NB4 (cell line): ENCODE data around the gene IQGAP2.

Source experiments
- MYC ChIP-seq: IDR thresholded peaks from 2 replicates; pipeline ENCODE4 v1.6.1; 2011; ENCODE audit warnings: low read depth, low read length
- TF ChIP-seq, protein P1 (sequence below): IDR thresholded peaks from one replicate; pipeline ENCODE4 v1.5.1; 2012; ENCODE audit warnings: low read depth, low read length
- TF ChIP-seq, protein P2 (sequence below): IDR thresholded peaks from 2 replicates; pipeline ENCODE4 v1.6.1; 2011; ENCODE audit warnings: low read depth, low read length

DNA sequence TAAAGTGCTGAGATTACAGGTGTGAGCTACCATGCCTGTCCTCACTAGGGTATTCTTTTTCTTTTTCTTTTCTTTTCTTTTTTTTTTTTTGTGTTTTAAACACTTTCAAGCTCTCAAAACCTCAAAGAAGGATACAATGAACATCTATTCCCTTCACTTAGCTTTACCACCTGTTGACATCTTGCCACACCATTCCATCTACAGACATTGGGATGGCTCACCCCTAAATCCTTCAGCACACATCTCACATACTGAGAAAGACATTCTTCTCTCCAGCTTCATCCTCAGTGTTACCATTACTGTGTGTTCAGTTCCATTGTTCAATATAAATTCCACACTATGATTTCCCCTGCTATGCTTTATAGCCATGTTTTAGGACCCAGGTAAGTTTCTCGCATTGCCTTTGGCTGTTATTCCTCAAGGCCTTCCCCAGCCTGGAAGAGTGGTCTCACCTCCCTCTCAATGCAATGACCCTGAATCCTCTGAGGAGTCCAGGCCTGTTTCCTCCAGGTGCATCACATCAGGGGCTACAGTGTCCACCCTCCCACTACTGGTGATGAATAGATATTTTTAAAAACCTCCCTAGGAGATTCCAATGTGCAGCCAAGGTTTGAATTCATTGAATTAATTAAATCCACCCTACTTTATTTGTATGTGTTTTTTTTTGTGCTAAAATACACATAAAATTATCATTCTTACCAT, 16.7 kb downstream of the IQGAP2 start:
- TF ChIP-seq, protein P1, sequence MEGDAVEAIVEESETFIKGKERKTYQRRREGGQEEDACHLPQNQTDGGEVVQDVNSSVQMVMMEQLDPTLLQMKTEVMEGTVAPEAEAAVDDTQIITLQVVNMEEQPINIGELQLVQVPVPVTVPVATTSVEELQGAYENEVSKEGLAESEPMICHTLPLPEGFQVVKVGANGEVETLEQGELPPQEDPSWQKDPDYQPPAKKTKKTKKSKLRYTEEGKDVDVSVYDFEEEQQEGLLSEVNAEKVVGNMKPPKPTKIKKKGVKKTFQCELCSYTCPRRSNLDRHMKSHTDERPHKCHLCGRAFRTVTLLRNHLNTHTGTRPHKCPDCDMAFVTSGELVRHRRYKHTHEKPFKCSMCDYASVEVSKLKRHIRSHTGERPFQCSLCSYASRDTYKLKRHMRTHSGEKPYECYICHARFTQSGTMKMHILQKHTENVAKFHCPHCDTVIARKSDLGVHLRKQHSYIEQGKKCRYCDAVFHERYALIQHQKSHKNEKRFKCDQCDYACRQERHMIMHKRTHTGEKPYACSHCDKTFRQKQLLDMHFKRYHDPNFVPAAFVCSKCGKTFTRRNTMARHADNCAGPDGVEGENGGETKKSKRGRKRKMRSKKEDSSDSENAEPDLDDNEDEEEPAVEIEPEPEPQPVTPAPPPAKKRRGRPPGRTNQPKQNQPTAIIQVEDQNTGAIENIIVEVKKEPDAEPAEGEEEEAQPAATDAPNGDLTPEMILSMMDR, result no peak
- TF ChIP-seq MYC, result no peak
- TF ChIP-seq, protein P2, sequence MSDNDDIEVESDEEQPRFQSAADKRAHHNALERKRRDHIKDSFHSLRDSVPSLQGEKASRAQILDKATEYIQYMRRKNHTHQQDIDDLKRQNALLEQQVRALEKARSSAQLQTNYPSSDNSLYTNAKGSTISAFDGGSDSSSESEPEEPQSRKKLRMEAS, result no peak
